HUES48 (cell line): ENCODE results near the gene CASKIN2.

Source experiments
- H3K27ac ChIP-seq: one replicate; pipeline ENCODE4 v1.7.0; 2013; ENCODE audit warnings: low read depth, low read length, inconsistent platforms
- H3K27me3 ChIP-seq: 2 replicates; pipeline ENCODE4 v1.6.1; 2013; ENCODE audit warnings: mild to moderate bottlenecking, low read length; ENCODE audit not compliant: control insufficient read depth, insufficient read depth
- H3K36me3 ChIP-seq: 2 replicates; pipeline ENCODE4 v1.6.1; 2013; ENCODE audit warnings: low read length; ENCODE audit not compliant: control insufficient read depth, insufficient read depth
- H3K4me1 ChIP-seq: 2 replicates; pipeline ENCODE4 v1.6.1; 2013; ENCODE audit warnings: mild to moderate bottlenecking, low read length; ENCODE audit not compliant: control insufficient read depth, insufficient read depth
- H3K4me3 ChIP-seq: 2 replicates; pipeline ENCODE4 v1.5.1; 2013; ENCODE audit warnings: mild to moderate bottlenecking, low read depth, low read length
- H3K9ac ChIP-seq: 2 replicates; pipeline ENCODE4 v1.6.1; 2013; ENCODE audit warnings: mild to moderate bottlenecking, low read depth, low read length, moderate library complexity
- H3K9me3 ChIP-seq: 2 replicates; pipeline ENCODE4 v1.6.1; 2013; ENCODE audit warnings: low read length; ENCODE audit not compliant: control insufficient read depth, insufficient read depth

The CASKIN2 gene

DNA sequence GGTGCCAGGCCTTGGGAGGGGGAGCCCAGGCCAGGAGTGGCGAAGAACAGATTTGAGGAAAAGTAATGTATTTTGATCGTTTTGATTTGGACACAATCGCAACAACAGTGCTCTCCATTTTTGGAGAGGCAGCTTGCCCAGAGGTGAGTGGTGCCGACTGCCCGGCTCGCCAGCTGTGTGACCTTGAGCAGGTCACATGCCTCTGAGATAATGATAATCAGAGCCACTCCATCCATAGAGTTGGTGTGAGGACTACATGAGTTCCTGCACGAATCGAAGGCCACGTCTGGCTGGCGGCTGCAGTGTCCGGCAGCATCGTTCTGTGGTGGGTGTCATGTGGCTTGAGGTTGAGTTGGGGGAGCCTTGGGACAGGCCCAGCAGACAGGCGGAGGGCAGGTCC is 30.8 kb upstream of the CASKIN2 start:
- H3K27ac ChIP-seq = no peak overlapping the region
- no peaks in the 10 kb centered on the region for H3K27me3 ChIP-seq
- H3K36me3 ChIP-seq = no peaks in the 10 kb centered on the region; the same call in 1 of the 2 replicates
- H3K9me3 ChIP-seq = no peaks in the 10 kb centered on the region
- no peak overlapping the region for H3K9ac ChIP-seq
- H3K4me3 ChIP-seq = no peak overlapping the region
- H3K4me1 ChIP-seq = peaks cover 13% of the 10 kb centered on the region; the same call in 1 of the 2 replicates

DNA sequence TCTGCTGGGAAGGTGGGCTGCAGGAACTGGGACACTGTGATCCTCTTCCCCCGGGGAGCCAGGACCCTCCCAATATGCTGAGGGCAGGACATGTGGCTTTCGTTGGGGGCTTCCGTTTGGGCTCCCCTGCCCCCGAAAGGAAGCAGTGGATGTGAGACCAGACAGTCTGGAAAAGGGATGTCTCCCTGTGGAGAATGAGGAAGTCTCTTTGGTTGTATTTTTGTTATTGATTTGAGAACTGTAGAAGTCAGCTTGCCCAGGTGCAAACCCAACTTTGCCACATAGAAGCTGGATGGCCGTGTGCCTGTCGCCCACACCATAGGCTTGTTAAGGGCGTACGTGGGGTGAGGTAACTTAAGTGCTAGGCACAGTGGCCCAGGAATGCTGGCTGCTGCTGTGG is 28.9 kb upstream of the CASKIN2 start:
- Histone ChIP-seq H3K27me3 (no peaks in the 10 kb centered on the region), H3K36me3 (no peaks in the 10 kb centered on the region; the same call in 1 of the 2 replicates), H3K9me3 (no peaks in the 10 kb centered on the region), H3K27ac (no peak overlapping the region), H3K4me3 (no peak overlapping the region), H3K9ac (no peak overlapping the region), H3K4me1 (peaks cover 5% of the 10 kb centered on the region; the same call in 1 of the 2 replicates)

DNA sequence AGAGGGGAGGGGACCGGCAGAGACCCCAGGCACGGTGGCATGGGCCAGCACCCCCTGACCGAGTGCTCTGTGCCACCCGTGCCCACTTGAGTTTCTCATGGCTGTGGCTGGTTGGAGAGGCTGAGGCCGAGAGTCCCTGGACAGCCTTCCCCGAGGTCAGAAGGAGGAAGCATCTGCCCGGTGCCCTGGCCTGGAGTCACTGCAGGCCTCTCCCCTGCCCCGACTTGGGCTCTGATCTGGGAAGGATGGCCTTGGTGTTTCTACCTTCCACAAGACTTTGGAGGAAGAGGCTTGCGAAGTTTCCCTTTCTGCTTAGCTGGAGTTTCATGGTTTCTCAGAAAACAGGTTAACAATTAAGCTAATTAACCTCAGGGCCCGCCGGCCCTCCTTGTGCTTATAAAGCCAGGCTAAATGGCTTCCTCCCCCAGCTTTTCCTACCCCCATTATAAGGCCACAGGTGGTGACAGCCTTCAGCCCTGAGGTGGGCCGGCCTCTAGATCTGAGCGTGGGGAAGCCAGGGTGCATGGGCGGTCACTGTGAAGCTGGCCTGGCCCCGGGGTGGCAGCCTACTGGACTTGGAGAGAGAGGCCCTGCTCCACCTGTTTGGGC is 27.5 kb upstream of the CASKIN2 start:
- no peak overlapping the region for H3K4me3 ChIP-seq

DNA sequence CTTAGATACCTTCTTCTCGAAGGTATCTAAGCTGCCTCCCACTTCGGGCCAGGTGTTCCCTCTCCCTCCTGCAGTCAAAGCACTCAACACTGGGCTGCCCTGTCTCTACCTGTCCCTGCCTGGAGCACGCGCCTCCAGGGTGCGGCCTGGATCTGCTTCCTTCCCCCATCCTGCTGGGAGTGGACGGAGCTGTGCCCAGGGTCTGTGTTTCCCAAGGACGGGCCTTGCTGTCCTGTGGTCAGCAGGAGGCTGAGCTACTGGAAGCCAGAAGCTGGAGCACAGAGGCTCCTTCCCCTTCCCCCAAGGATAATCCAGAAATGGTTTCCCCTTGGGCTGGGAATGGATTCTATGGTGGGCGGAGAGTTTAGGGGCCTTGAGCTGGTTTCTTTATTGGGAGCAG is 26.9 kb upstream of the CASKIN2 start:
- Histone ChIP-seq H3K36me3 (no peaks in the 10 kb centered on the region; the same call in 1 of the 2 replicates), H3K27ac (no peak overlapping the region), H3K4me1 (no peaks in the 10 kb centered on the region), H3K27me3 (no peaks in the 10 kb centered on the region), H3K9me3 (no peaks in the 10 kb centered on the region), H3K9ac (no peak overlapping the region), H3K4me3 (no peak overlapping the region)

More for the DNA sequence above, 27.5 kb upstream of the CASKIN2 start:
- Histone ChIP-seq H3K36me3 (no peaks in the 10 kb centered on the region; the same call in 1 of the 2 replicates), H3K27me3 (no peaks in the 10 kb centered on the region), H3K27ac (no peak overlapping the region), H3K4me1 (no peaks in the 10 kb centered on the region), H3K9ac (no peak overlapping the region), H3K9me3 (no peaks in the 10 kb centered on the region)

DNA sequence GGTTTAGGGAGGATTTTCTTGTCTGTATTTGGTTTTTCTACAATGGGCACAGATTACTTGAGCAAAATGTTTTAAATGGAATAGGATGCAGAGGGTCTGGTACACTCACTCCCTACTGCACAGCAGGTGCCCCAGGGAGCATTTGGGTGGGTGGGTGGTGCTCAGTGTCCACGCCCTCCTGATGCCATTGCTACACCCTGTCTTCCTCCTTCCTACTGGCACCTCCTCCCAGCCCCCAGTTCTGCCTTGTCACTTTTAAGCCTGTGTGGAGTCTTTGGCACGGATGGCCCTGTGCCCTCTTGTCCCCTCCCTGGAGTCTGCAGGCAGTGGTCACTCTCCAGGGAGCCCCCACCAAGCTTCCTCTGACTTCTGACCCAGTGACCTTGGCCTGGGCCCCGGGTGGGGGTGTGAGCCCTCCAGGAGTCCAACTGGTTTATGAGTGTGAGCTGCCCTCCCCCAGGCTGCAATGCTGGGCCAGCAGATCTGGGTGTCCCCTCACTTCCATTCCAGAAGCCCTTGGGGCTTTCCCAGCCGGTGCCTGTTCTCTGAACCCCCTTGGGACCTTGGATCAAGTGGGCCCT is 25.7 kb upstream of the CASKIN2 start:
- H3K9me3 ChIP-seq = no peaks in the 10 kb centered on the region
- H3K4me3 ChIP-seq = no peak overlapping the region
- H3K27ac ChIP-seq = no peak overlapping the region
- no peaks in the 10 kb centered on the region; the same call in 1 of the 2 replicates for H3K36me3 ChIP-seq
- H3K9ac ChIP-seq = no peak overlapping the region
- H3K4me1 ChIP-seq = no peaks in the 10 kb centered on the region
- H3K27me3 ChIP-seq = no peaks in the 10 kb centered on the region

DNA sequence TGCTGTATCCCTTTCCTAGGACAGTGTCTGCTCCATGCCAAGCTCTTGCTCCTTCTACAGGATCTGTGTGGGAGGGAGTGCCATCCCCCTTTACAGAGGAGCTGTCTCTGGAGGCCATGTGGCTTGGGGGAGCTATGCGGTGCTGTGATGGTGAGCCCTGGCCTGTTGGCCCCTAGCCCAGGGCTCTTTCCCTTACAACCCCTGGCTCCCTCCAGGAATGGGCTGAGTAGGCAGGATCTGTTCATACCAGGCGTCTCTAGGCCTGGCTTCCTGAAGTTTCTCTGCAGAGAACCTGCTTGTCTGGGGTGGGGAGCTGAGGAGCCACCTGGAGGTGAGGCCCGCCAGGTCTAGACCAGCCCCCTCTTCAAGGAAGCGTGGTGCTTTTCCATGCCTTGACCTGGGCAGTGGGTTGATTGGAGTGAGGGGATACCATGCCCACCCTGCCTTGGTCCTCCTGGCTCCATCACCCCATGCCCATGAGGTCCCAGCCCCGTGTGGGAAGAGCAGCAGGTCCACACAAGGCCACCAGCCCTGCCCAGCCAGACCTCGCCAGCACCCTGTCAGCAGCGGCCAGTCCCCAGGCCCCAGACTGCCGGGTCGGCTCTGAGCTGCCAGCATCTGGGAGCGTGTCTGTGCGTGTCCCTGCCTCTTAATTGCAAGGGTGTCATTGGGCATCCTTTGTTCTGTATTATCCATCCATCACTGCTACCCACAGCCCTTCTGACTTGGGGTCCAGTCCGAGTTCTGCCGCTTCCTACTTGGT is 24.8 kb upstream of the CASKIN2 start:
- no peaks in the 10 kb centered on the region for H3K9me3 ChIP-seq
- H3K4me1 ChIP-seq = no peaks in the 10 kb centered on the region
- H3K9ac ChIP-seq = no peak overlapping the region
- H3K36me3 ChIP-seq = no peaks in the 10 kb centered on the region
- no peak overlapping the region for H3K4me3 ChIP-seq
- no peak overlapping the region for H3K27ac ChIP-seq
- no peaks in the 10 kb centered on the region for H3K27me3 ChIP-seq

DNA sequence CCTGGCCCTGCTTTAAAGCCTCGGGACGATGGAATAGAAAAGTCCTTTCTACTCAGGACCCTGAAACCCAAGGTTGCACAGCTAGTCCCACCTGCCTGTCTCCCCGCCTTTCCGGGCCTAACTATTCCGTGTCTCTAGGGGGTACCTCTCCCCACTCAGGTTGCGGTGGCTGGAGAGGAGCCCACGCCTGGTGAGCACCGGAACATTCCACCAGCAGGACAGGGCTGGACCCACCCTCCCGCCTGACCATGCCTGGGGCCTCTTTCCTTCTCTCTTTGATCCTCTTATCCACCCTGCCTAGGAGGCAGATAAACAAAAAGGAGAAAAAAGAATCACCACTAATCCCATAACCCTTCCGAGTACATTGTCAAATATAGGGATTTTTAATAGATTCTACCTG is 21.0 kb upstream of the CASKIN2 start:
- Histone ChIP-seq H3K36me3 (peaks cover 8% of the 10 kb centered on the region), H3K9ac (no peak overlapping the region), H3K4me3 (no peak overlapping the region), H3K9me3 (no peaks in the 10 kb centered on the region), H3K4me1 (no peaks in the 10 kb centered on the region), H3K27ac (no peak overlapping the region), H3K27me3 (no peaks in the 10 kb centered on the region)

DNA sequence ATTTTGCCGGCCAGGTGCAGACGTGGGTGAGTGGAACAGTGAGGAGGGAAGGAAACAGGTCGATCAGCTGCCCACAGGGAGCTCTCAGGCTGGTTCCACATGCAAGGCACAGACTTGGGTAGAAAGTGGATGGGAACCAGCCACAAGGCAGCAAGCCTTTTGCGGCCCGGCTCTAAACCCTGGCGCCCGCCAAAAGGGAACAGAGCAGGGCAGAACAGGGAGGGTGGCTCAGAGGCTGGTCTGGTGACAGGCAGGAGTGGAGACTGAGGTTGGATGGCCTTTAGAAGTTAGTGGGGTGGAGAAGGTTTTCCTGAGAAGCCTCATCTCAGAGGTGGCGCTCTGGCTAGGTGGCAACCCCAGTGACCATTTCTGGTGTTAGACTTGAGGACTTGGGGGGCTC is 20.5 kb upstream of the CASKIN2 start:
- H3K27ac ChIP-seq = no peak overlapping the region
- no peaks in the 10 kb centered on the region for H3K9me3 ChIP-seq
- H3K36me3 ChIP-seq = peaks cover 8% of the 10 kb centered on the region
- no peak overlapping the region for H3K9ac ChIP-seq
- H3K4me3 ChIP-seq = no peak overlapping the region
- no peaks in the 10 kb centered on the region for H3K27me3 ChIP-seq
- 0 out of 2 replicates have a peak, but pooled peaks cover 1% of the 10 kb centered on the region for H3K4me1 ChIP-seq

DNA sequence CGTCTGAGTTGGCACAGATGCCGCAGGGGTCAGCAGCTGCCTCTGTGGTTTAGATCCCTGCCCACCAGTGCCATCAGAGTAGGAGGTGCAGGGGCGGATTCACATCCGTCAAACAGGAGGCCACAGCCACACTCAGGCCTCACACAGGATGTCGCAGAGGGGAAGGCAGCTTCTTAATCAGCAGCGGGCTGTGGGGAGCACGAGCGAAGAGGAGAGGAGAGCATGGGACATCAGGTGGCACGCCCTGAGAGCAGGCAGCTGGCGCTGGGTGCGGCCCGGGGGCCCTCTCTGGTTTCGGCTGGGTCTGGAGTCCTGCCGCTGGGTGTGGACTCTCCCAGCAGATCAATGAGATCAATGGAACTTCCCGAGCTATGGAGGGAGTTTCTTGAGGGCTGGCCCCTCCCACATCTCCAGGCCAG is 19.8 kb upstream of the CASKIN2 start:
- Histone ChIP-seq H3K9ac (no peak overlapping the region), H3K27ac (no peak overlapping the region), H3K9me3 (no peaks in the 10 kb centered on the region), H3K4me1 (0 out of 2 replicates have a peak, but pooled peaks cover 4% of the 10 kb centered on the region), H3K4me3 (no peak overlapping the region), H3K27me3 (no peaks in the 10 kb centered on the region), H3K36me3 (peaks cover 8% of the 10 kb centered on the region)

DNA sequence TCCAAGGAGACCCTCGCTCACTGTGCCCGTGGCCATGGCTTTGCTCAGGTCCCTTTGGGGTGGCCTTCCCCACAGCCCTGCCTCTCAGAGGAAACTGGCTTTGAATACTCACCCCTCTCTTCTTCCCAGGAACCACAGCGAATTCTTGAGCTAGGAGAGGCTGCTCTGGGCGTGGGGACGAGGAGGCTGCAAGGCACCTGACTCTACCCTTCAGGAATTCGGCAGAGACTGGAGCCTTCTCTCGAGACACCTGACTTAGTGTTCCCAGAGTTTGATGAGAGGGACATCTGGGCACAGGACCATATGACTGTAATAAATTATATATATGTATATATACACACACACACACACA is 16.4 kb upstream of the CASKIN2 start:
- Histone ChIP-seq H3K27ac (no peak overlapping the region), H3K27me3 (no peaks in the 10 kb centered on the region), H3K4me1 (0 out of 2 replicates have a peak, but pooled peaks cover 4% of the 10 kb centered on the region), H3K4me3 (no peak overlapping the region), H3K9ac (no peak overlapping the region), H3K36me3 (peaks cover 8% of the 10 kb centered on the region), H3K9me3 (no peaks in the 10 kb centered on the region)
